ENCODE data around the gene SLC48A1.

Gene SLC48A1

GRCh38 chr12:47786662-47787280 lies 13.7 kb downstream of the SLC48A1 start:
- H3K27ac ChIP-seq (ENCODE audit: low read depth, low read length, poor library complexity, severe bottlenecking) = no peak overlapping the region
- no peak overlapping the region for H3K4me3 ChIP-seq (ENCODE audit: low read depth, low read length, poor library complexity, severe bottlenecking)
- H3K9me2 ChIP-seq (ENCODE audit: low read depth, low read length) = no peaks in the 10 kb centered on the region
- H3K4me2 ChIP-seq (ENCODE audit: low read length) = no peak overlapping the region
- H3K79me2 ChIP-seq (ENCODE audit: insufficient read depth, low read length) = no peaks in the 10 kb centered on the region
- TF ChIP-seq EZH2 (IDR thresholded peaks at IDR 0.05; ENCODE audit: borderline replicate concordance, low read length) = no peak
- TF ChIP-seq CTCF (IDR thresholded peaks at IDR 0.05; ENCODE audit: low read length) = no peak
- no peaks in the 10 kb centered on the region for H3K4me1 ChIP-seq (ENCODE audit: insufficient read depth, low read length, severe bottlenecking)
- H3K9me3 ChIP-seq (ENCODE audit: low read length) = no peaks in the 10 kb centered on the region
- no peak overlapping the region for H2AFZ ChIP-seq (ENCODE audit: low read length)
- H4K20me1 ChIP-seq (ENCODE audit: insufficient read depth, low read length) = no peaks in the 10 kb centered on the region
- H3K9ac ChIP-seq (ENCODE audit: low read length) = no peak overlapping the region
- H3K36me3 ChIP-seq (ENCODE audit: insufficient read depth, low read length) = peaks cover 100% of the 10 kb centered on the region
- no peaks in the 10 kb centered on the region for H3F3A ChIP-seq (ENCODE audit: insufficient read depth, low read length)
- no peaks in the 10 kb centered on the region for H3K27me3 ChIP-seq (ENCODE audit: insufficient read depth, low read length)

- no peak overlapping the region for H3K4me3 ChIP-seq (ENCODE audit: low read depth, low read length, poor library complexity, severe bottlenecking)
- H3K36me3 ChIP-seq (ENCODE audit: insufficient read depth, low read length) = peaks cover 100% of the 10 kb centered on the region
- H3K9ac ChIP-seq (ENCODE audit: low read length) = no peak overlapping the region
- H3K4me2 ChIP-seq (ENCODE audit: low read length) = no peak overlapping the region
- no peaks in the 10 kb centered on the region for H4K20me1 ChIP-seq (ENCODE audit: insufficient read depth, low read length)
- H3K9me2 ChIP-seq (ENCODE audit: low read depth, low read length) = no peaks in the 10 kb centered on the region
- H3K79me2 ChIP-seq (ENCODE audit: insufficient read depth, low read length) = no peaks in the 10 kb centered on the region
- no peaks in the 10 kb centered on the region for H3K9me3 ChIP-seq (ENCODE audit: low read length)
- no peak overlapping the region for H3K27ac ChIP-seq (ENCODE audit: low read depth, low read length, poor library complexity, severe bottlenecking)
- no peaks in the 10 kb centered on the region for H3K27me3 ChIP-seq (ENCODE audit: insufficient read depth, low read length)
- no peak overlapping the region for H2AFZ ChIP-seq (ENCODE audit: low read length)
- no peaks in the 10 kb centered on the region for H3F3A ChIP-seq (ENCODE audit: insufficient read depth, low read length)
- H3K4me1 ChIP-seq (ENCODE audit: insufficient read depth, low read length, severe bottlenecking) = no peaks in the 10 kb centered on the region
- TF ChIP-seq CTCF (IDR thresholded peaks at IDR 0.05; ENCODE audit: low read length) = no peak
- TF ChIP-seq EZH2 (IDR thresholded peaks at IDR 0.05; ENCODE audit: borderline replicate concordance, low read length) = no peak
These were observed 14.7 kb downstream of the SLC48A1 start for GRCh38 chr12:47787596-47788319.

- Histone ChIP-seq H2AFZ (ENCODE audit: low read length) (no peak overlapping the region), H3F3A (ENCODE audit: insufficient read depth, low read length) (no peaks in the 10 kb centered on the region), H3K4me3 (ENCODE audit: low read depth, low read length, poor library complexity, severe bottlenecking) (no peak overlapping the region), H3K4me2 (ENCODE audit: low read length) (no peak overlapping the region), H3K9me3 (ENCODE audit: low read length) (no peaks in the 10 kb centered on the region), H3K79me2 (ENCODE audit: insufficient read depth, low read length) (no peaks in the 10 kb centered on the region), H3K4me1 (ENCODE audit: insufficient read depth, low read length, severe bottlenecking) (no peaks in the 10 kb centered on the region), H4K20me1 (ENCODE audit: insufficient read depth, low read length) (no peaks in the 10 kb centered on the region), H3K27me3 (ENCODE audit: insufficient read depth, low read length) (no peaks in the 10 kb centered on the region), H3K36me3 (ENCODE audit: insufficient read depth, low read length) (peaks cover 100% of the 10 kb centered on the region), H3K9me2 (ENCODE audit: low read depth, low read length) (no peaks in the 10 kb centered on the region), H3K27ac (ENCODE audit: low read depth, low read length, poor library complexity, severe bottlenecking) (no peak overlapping the region), H3K9ac (ENCODE audit: low read length) (no peak overlapping the region)
- TF ChIP-seq EZH2 (IDR thresholded peaks at IDR 0.05; ENCODE audit: borderline replicate concordance, low read length) (no peak), CTCF (IDR thresholded peaks at IDR 0.05; ENCODE audit: low read length) (no peak)
These were observed 16.1 kb downstream of the SLC48A1 start for GRCh38 chr12:47789141-47789540.

Measured in OCI-LY1 (cell line).